ENCODE measurements around the gene TOMM5. TPM values are rescaled to one million over a fixed set of nuclear protein-coding genes. Genes with fewer than 3 reads are reported as not detected.
A peak's percentile ranks its signal among the peaks of the same experiment; 100 is the strongest.

The TOMM5 gene
- total RNA-seq, result 100 to 1,000 TPM in 1 of 2 donors, 10 to 100 TPM in 1; 93.0 to 136 TPM

GRCh38 chr9:37592108-37592951 is at the start of gene TOMM5:
TSS of gene TOMM5 (minus strand) at chr9:37592597. CDS start at chr9:37592532, 65 bp downstream.
- H3K27ac Mint-ChIP-seq, result peak within 1 kb of the TSS; percentile 97 to 99
- no peaks in the 10 kb centered on the region for H3K9me3 Mint-ChIP-seq
- DNase-seq (ENCODE audit: low spot score), result peak; percentile 94
- H3K36me3 Mint-ChIP-seq, result peaks cover 9% of the 10 kb centered on the region
- peaks cover 27% of the 10 kb centered on the region in 2 donors for H3K4me1 Mint-ChIP-seq (ENCODE audit: low read depth in 2 of 2)
- peak; percentile 98 to 99 for ATAC-seq
- H3K4me3 Mint-ChIP-seq, result peak within 1 kb of the TSS; percentile 100
- peaks cover 8 to 9% of the 10 kb centered on the region in 2 donors for H3K27me3 Mint-ChIP-seq

GRCh38 chr9:37641331-37641730 is 48.9 kb upstream of the TOMM5 start:
- no peak overlapping the region for H3K27ac Mint-ChIP-seq
- no peaks in the 10 kb centered on the region for H3K4me1 Mint-ChIP-seq (ENCODE audit: low read depth in 2 of 2)
- H3K36me3 Mint-ChIP-seq, result no peaks in the 10 kb centered on the region
- H3K9me3 Mint-ChIP-seq, result no peaks in the 10 kb centered on the region
- DNase-seq (ENCODE audit: low spot score), result no peak
- peaks cover 21 to 38% of the 10 kb centered on the region in 2 donors for H3K27me3 Mint-ChIP-seq
- ATAC-seq, result no peak
- H3K4me3 Mint-ChIP-seq, result no peak overlapping the region

DNA sequence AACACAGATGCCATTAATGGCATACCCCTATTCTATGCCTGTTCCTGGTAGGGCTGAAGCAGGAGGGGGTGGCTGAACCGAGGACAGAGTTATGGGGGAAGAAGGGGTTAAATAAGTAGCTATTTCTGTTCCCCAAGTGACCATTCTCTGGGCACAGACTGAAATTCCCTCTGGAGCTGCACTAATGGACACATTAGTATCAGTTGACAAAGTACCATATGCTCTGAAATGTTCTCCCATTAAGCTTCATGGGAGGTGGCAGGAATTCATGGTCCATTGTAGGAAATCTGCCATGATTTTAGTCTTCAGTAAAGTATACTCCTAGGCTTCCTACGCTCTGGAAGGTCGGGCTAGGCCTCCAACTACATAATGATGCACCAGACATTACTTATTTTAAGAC is 47.8 kb upstream of the TOMM5 start:
- Mint-ChIP-seq H3K36me3 (no peaks in the 10 kb centered on the region), H3K4me3 (no peak overlapping the region), H3K4me1 (ENCODE audit: low read depth in 2 of 2) (no peaks in the 10 kb centered on the region), H3K27me3 (peaks cover 18 to 34% of the 10 kb centered on the region in 2 donors), H3K27ac (no peak overlapping the region), H3K9me3 (no peaks in the 10 kb centered on the region)
- no peak for ATAC-seq
- DNase-seq (ENCODE audit: low spot score), result no peak

DNA sequence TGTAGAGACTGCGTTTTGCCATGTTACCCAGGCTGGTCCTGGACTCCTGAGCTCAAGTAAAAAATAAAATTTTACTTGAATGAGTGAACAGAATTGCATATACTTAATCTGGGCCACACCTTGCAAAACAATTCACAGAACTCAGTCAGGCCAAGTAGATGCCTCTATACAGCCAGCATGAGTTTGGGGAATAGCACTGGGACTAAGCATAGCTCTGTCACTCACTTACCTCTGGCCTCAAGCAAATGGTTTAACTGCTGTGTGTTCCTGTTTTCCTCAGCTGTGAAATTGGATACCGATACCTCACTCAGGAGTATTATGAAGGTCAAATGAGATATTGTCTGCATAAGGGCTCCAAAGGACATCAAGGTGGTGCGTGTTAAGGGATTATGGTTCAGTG is 47.4 kb upstream of the TOMM5 start:
- H3K27ac Mint-ChIP-seq, result no peak overlapping the region
- H3K4me3 Mint-ChIP-seq, result no peak overlapping the region
- no peaks in the 10 kb centered on the region for H3K4me1 Mint-ChIP-seq (ENCODE audit: low read depth in 2 of 2)
- DNase-seq (ENCODE audit: low spot score) (no peak), ATAC-seq (no peak)
- H3K36me3 Mint-ChIP-seq, result no peaks in the 10 kb centered on the region
- H3K9me3 Mint-ChIP-seq, result no peaks in the 10 kb centered on the region
- H3K27me3 Mint-ChIP-seq, result peaks cover 17 to 30% of the 10 kb centered on the region in 2 donors

GRCh38 chr9:37639109-37639762 is 46.8 kb upstream of the TOMM5 start:
- Mint-ChIP-seq H3K27ac (no peak overlapping the region), H3K4me3 (no peak overlapping the region), H3K4me1 (ENCODE audit: low read depth in 2 of 2) (no peaks in the 10 kb centered on the region), H3K9me3 (no peaks in the 10 kb centered on the region), H3K27me3 (peaks cover 14 to 24% of the 10 kb centered on the region in 2 donors), H3K36me3 (no peaks in the 10 kb centered on the region)
- ATAC-seq (no peak), DNase-seq (ENCODE audit: low spot score) (no peak)

GRCh38 chr9:37636511-37637448 is 44.4 kb upstream of the TOMM5 start:
- Mint-ChIP-seq H3K9me3 (no peaks in the 10 kb centered on the region), H3K4me1 (ENCODE audit: low read depth in 2 of 2) (no peaks in the 10 kb centered on the region), H3K27ac (no peak overlapping the region), H3K27me3 (peaks cover 5 to 10% of the 10 kb centered on the region in 2 donors), H3K36me3 (no peaks in the 10 kb centered on the region), H3K4me3 (no peak overlapping the region)
- no peak for DNase-seq (ENCODE audit: low spot score)
- ATAC-seq, result no peak

GRCh38 chr9:37635808-37636207 is 43.4 kb upstream of the TOMM5 start:
- ATAC-seq (peak; percentile 31 to 45), DNase-seq (ENCODE audit: low spot score) (no peak)
- Mint-ChIP-seq H3K4me1 (ENCODE audit: low read depth in 2 of 2) (no peaks in the 10 kb centered on the region), H3K27ac (no peak overlapping the region), H3K9me3 (no peaks in the 10 kb centered on the region), H3K27me3 (peaks cover 7 to 10% of the 10 kb centered on the region in 2 donors), H3K36me3 (no peaks in the 10 kb centered on the region), H3K4me3 (no peak overlapping the region)

- no peak for ATAC-seq
- Mint-ChIP-seq H3K9me3 (no peaks in the 10 kb centered on the region), H3K27me3 (peaks cover 5 to 6% of the 10 kb centered on the region in 2 donors), H3K36me3 (no peaks in the 10 kb centered on the region), H3K4me1 (ENCODE audit: low read depth in 2 of 2) (no peaks in the 10 kb centered on the region), H3K4me3 (no peak overlapping the region), H3K27ac (no peak overlapping the region)
- no peak for DNase-seq (ENCODE audit: low spot score)
Observed at GRCh38 chr9:37632479-37632878, 40.1 kb upstream of the TOMM5 start.

DNA sequence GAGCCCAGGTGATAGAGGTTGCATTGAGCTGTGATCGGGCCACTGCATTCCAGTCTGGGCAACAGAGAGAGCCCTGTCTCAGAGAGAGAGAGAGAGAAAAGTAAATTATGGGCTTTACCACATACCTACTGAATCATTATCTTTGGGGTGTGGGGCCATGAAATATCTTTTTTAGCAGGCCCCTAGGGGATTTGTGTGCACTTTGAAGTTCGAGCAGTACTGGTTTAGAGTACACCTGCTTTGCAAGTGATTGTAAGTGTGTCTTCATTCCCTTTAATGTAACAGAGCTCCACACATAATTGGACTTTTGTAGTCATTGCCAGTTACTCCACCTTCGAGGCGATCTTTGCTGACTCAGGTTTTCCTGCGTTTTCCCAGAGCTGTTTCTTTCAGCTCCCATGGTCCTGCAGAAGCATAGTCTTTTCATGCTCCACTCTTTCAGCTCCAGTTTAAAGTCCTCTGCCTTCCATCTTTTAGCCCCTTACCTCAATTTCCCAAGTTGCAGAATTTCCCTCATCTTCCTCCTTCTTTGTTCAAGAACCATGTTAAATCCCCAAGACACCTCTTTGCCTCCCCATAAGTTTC is 34.4 kb upstream of the TOMM5 start:
- H3K27ac Mint-ChIP-seq, result no peak overlapping the region
- no peaks in the 10 kb centered on the region for H3K4me1 Mint-ChIP-seq (ENCODE audit: low read depth in 2 of 2)
- no peak for ATAC-seq
- H3K9me3 Mint-ChIP-seq, result no peaks in the 10 kb centered on the region
- H3K4me3 Mint-ChIP-seq, result no peak overlapping the region
- H3K36me3 Mint-ChIP-seq, result no peaks in the 10 kb centered on the region
- peaks cover 0 to 11% of the 10 kb centered on the region in 2 donors for H3K27me3 Mint-ChIP-seq
- no peak for DNase-seq (ENCODE audit: low spot score)

- H3K4me3 Mint-ChIP-seq, result no peak overlapping the region
- no peaks in the 10 kb centered on the region for H3K36me3 Mint-ChIP-seq
- DNase-seq (ENCODE audit: low spot score) (no peak), ATAC-seq (no peak)
- H3K27ac Mint-ChIP-seq, result no peak overlapping the region
- H3K9me3 Mint-ChIP-seq, result no peaks in the 10 kb centered on the region
- H3K27me3 Mint-ChIP-seq, result peaks cover 0 to 9% of the 10 kb centered on the region in 2 donors
- H3K4me1 Mint-ChIP-seq (ENCODE audit: low read depth in 2 of 2), result no peaks in the 10 kb centered on the region
Observed at GRCh38 chr9:37625758-37626147, 33.4 kb upstream of the TOMM5 start.

DNA sequence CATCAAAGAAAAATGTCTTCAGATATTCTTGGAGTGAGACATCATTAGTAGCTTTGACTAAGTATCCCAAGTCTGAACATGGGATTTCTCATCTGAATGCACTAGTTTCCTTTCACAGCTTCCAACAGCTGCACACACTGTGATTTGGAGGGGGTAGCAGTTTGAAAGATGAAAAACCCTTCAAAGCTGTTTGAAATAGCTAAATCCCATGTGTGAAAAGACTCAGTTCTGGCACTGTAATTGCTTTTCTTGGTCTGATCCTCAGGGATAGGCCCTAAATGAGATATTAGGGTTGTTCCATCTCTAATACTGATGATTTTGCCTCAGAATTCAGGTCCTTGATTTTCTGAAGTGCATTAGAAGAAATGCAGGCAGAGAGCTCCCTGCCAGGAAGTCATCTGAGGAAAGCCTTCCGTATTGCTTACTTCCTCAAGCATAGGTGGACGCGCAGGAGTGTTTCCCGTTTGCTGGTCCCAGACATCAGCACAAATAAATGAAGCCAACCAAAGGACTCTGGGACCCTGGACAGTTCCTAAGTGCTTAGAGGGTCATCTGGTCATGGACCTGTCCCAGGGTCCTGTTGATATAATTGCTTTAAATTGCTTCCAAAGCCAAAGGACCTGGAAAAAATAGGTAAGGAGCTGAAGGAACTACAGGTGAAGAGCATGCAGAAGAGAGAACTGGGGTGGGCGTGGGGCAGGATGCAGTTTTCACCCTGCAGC is 32.8 kb upstream of the TOMM5 start:
- Mint-ChIP-seq H3K27me3 (peaks cover 0 to 8% of the 10 kb centered on the region in 2 donors), H3K27ac (no peak overlapping the region), H3K4me3 (no peak overlapping the region), H3K4me1 (ENCODE audit: low read depth in 2 of 2) (no peaks in the 10 kb centered on the region), H3K36me3 (no peaks in the 10 kb centered on the region), H3K9me3 (no peaks in the 10 kb centered on the region)
- ATAC-seq (no peak), DNase-seq (ENCODE audit: low spot score) (no peak)

DNA sequence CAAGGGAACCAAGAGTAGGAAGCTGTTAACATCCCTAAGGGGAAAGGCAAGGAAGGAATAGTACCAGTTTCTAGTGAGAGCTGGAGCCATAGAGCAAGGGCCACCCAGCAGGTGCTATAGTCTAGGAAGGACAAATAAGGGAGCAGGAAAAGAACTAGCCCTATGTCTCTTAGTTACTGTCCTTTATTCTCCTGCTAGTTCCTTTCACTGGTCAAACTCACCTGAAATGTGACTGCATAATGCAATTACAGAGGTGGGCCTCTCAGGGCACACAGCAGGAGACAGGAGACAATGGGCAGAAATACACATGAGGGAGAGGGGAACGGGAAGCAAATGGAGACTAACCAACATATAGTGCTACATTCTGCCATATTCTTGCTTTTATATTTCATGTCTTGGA is 31.7 kb upstream of the TOMM5 start:
- DNase-seq (ENCODE audit: low spot score) (no peak), ATAC-seq (no peak)
- Mint-ChIP-seq H3K9me3 (no peaks in the 10 kb centered on the region), H3K4me3 (no peak overlapping the region), H3K27me3 (peaks cover 1 to 8% of the 10 kb centered on the region in 2 donors), H3K4me1 (ENCODE audit: low read depth in 2 of 2) (no peaks in the 10 kb centered on the region), H3K27ac (no peak overlapping the region), H3K36me3 (no peaks in the 10 kb centered on the region)

GRCh38 chr9:37623267-37623666 is 30.9 kb upstream of the TOMM5 start:
- H3K4me3 Mint-ChIP-seq, result no peak overlapping the region
- H3K36me3 Mint-ChIP-seq, result no peaks in the 10 kb centered on the region
- H3K27ac Mint-ChIP-seq, result no peak overlapping the region

More at GRCh38 chr9:37623267-37623666, 30.9 kb upstream of the TOMM5 start:
- ATAC-seq (no peak), DNase-seq (ENCODE audit: low spot score) (no peak)
- Mint-ChIP-seq H3K4me1 (ENCODE audit: low read depth in 2 of 2) (no peaks in the 10 kb centered on the region), H3K9me3 (no peaks in the 10 kb centered on the region), H3K27me3 (peaks cover 9 to 12% of the 10 kb centered on the region in 2 donors)
